Mesodermal cell (in vitro differentiated cells): ENCODE results near the gene ADAMTSL4.

ENCODE experiments used
- H3K27ac ChIP-seq: 2 replicates; pipeline ENCODE4 v1.7.0; 2013; ENCODE audit warnings: mild to moderate bottlenecking, low read depth, low read length, moderate library complexity; ENCODE audit not compliant: severe bottlenecking
- H3K36me3 ChIP-seq: 2 replicates; pipeline ENCODE4 v1.7.1; 2013; ENCODE audit warnings: mild to moderate bottlenecking, low read length, moderate library complexity; ENCODE audit not compliant: control insufficient read depth, insufficient read depth
- H3K4me1 ChIP-seq: one replicate; pipeline ENCODE4 v1.7.1; 2013; ENCODE audit warnings: mild to moderate bottlenecking, low read length; ENCODE audit not compliant: insufficient read depth, control insufficient read depth, poor library complexity, severe bottlenecking
- H3K4me3 ChIP-seq: 2 replicates; pipeline ENCODE4 v1.7.0; 2013; ENCODE audit warnings: low read length, control low read depth, mild to moderate bottlenecking; ENCODE audit not compliant: insufficient read depth, poor library complexity, severe bottlenecking; ENCODE audit errors: extremely low read depth
- H3K9me3 ChIP-seq: 2 replicates; pipeline ENCODE4 v1.7.1; 2013; ENCODE audit warnings: mild to moderate bottlenecking, low read length, moderate library complexity; ENCODE audit not compliant: control insufficient read depth
- WGBS, 2 experiments: methylation state at CpG; one replicate each; pipeline ENCODE4 v1.1.5; 2013; ENCODE audit warnings: missing lambda C conversion rate in 2 of 2; ENCODE audit not compliant: insufficient coverage in 2 of 2; 5-methylcytosine and 5-hydroxymethylcytosine counted together

The ADAMTSL4 gene

GRCh38 chr1:150535511-150536287, 13.5 kb upstream of the ADAMTSL4 start:
- Histone ChIP-seq H3K4me3 (no peak overlapping the region), H3K4me1 (peaks cover 39% of the 10 kb centered on the region), H3K36me3 (no peaks in the 10 kb centered on the region), H3K27ac (peak overlapping the region; percentile 16), H3K9me3 (no peaks in the 10 kb centered on the region)
- 82 to 92% methylated on average over 6 to 9 of the region's 14 CpGs for WGBS, 2 experiments

- Histone ChIP-seq H3K4me3 (no peak overlapping the region), H3K4me1 (peaks cover 39% of the 10 kb centered on the region), H3K9me3 (no peaks in the 10 kb centered on the region), H3K27ac (peak overlapping the region; percentile 83), H3K36me3 (no peaks in the 10 kb centered on the region)
- 94% methylated on average over 9 to 11 of the region's 12 CpGs for WGBS, 2 experiments
Measured at GRCh38 chr1:150536836-150537731, 12.1 kb upstream of the ADAMTSL4 start.

GRCh38 chr1:150537732-150538684, 11.2 kb upstream of the ADAMTSL4 start:
- 64 to 69% methylated on average over 5 to 10 of the region's 17 CpGs for WGBS, 2 experiments
- no peak overlapping the region for H3K4me3 ChIP-seq
- peak overlapping the region; percentile 83 for H3K27ac ChIP-seq
- no peaks in the 10 kb centered on the region for H3K36me3 ChIP-seq
- H3K9me3 ChIP-seq, result no peaks in the 10 kb centered on the region
- peaks cover 34% of the 10 kb centered on the region for H3K4me1 ChIP-seq

- Histone ChIP-seq H3K4me3 (no peak overlapping the region), H3K4me1 (peaks cover 4% of the 10 kb centered on the region), H3K36me3 (no peaks in the 10 kb centered on the region), H3K27ac (no peak overlapping the region), H3K9me3 (no peaks in the 10 kb centered on the region)
- 95 to 97% methylated on average over 11 of the region's 13 CpGs for WGBS, 2 experiments
Measured at GRCh38 chr1:150543500-150544143, 5.6 kb upstream of the ADAMTSL4 start.

- Histone ChIP-seq H3K36me3 (no peaks in the 10 kb centered on the region), H3K9me3 (no peaks in the 10 kb centered on the region), H3K4me3 (no peak overlapping the region), H3K27ac (no peak overlapping the region), H3K4me1 (no peaks in the 10 kb centered on the region)
- no CpG with 5 or more reads among the region's 3 CpGs for WGBS, 2 experiments
Measured at GRCh38 chr1:150544204-150544603, 5.0 kb upstream of the ADAMTSL4 start.

GRCh38 chr1:150545486-150546032, 3.6 kb upstream of the ADAMTSL4 start:
- no peaks in the 10 kb centered on the region for H3K9me3 ChIP-seq
- no peaks in the 10 kb centered on the region for H3K36me3 ChIP-seq
- H3K4me1 ChIP-seq, result no peaks in the 10 kb centered on the region
- no peak overlapping the region for H3K4me3 ChIP-seq
- 82 to 87% methylated on average over 2 to 3 of the region's 6 CpGs for WGBS, 2 experiments
- H3K27ac ChIP-seq, result no peak overlapping the region

GRCh38 chr1:150546294-150546937, 2.8 kb upstream of the ADAMTSL4 start:
- H3K4me1 ChIP-seq, result peaks cover 5% of the 10 kb centered on the region
- 93 to 97% methylated on average over 9 to 14 of the region's 16 CpGs for WGBS, 2 experiments
- no peak overlapping the region for H3K27ac ChIP-seq
- H3K9me3 ChIP-seq, result no peaks in the 10 kb centered on the region
- H3K4me3 ChIP-seq, result no peak overlapping the region
- no peaks in the 10 kb centered on the region for H3K36me3 ChIP-seq

GRCh38 chr1:150548324-150548631, 930 bp upstream of the ADAMTSL4 start:
- no CpG with 5 or more reads among the region's 4 CpGs for WGBS, 2 experiments
- Histone ChIP-seq H3K4me3 (peak overlapping the region; percentile 39), H3K36me3 (no peaks in the 10 kb centered on the region), H3K4me1 (peaks cover 19% of the 10 kb centered on the region), H3K9me3 (no peaks in the 10 kb centered on the region), H3K27ac (peak overlapping the region; percentile 45)

GRCh38 chr1:150549496-150550221, 451 bp downstream of the ADAMTSL4 start:
- Histone ChIP-seq H3K36me3 (no peaks in the 10 kb centered on the region), H3K4me1 (peaks cover 22% of the 10 kb centered on the region), H3K4me3 (peak overlapping the region; percentile 32), H3K27ac (no peak overlapping the region), H3K9me3 (no peaks in the 10 kb centered on the region)
- 18 to 21% methylated on average over 33 to 35 of the region's 43 CpGs for WGBS, 2 experiments
